NOMO-1 treated with dmso at 0.1 percent for 144 hours (cell line): ENCODE measurements around the gene KIF1A.

Source experiments
- DNase-seq: peaks from one replicate; lab custom pipeline; 2025; ENCODE audit not compliant: unreplicated experiment; lab: John Stamatoyannopoulos, UW

KIF1A gene

DNA sequence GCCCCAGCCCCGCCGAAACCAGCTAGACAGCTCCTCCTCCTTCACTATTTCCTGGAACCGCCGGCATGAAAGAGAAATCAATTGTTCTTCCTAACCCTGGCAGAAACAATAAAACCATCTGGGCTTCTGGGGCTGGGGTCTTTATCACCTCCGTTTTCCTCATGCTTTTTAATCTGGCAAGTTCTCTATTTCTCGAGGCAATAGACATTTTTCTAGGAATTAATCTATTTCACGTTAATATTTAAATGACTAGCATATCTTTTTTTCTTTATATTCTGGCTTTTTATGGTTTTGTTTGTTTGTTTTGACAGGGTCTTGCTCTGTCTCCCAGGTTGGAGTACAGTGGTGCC is 1.4 kb upstream of the KIF1A start:
- DNase-seq: no peak

DNA sequence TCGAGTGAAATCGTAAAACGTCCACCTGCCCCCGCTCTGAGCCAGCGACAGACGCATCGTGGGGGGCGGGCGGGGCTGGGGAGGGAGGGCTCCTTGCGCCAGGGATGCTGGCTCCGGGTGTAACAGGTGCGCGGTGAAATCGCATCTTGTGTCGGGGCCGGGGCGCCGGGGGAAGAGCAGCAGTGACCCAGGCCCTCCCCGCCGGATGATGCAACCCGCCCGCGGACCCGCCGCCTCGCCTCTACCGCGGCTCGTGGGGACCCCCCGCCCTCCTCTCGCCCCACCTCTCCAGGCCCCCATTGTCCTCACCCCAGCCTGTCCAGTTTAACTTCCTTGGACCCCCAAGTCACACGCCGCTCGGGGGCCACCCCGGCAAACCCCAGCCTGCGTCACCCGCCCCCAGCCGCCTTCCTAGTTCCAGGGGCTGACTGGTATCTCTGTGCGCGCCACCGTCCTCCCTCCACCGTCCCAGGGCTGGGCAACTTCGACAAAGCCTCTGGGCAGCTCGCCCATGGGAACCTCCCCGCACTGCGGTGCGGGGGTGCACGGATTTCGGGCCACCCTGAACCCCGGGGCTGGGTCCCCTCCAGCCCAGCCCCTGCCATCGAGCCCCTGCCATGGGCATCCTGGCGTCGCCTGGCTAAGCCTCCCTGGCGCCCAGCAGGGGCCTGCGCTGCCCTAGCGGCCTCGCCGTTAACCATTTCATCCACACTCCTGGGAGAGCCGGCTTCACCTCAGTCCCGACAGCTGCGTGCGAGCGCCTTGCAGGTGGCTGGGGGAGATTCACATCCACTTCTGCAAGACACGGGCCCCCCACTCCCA is 799 bp upstream of the KIF1A start:
- no peak for DNase-seq

DNA sequence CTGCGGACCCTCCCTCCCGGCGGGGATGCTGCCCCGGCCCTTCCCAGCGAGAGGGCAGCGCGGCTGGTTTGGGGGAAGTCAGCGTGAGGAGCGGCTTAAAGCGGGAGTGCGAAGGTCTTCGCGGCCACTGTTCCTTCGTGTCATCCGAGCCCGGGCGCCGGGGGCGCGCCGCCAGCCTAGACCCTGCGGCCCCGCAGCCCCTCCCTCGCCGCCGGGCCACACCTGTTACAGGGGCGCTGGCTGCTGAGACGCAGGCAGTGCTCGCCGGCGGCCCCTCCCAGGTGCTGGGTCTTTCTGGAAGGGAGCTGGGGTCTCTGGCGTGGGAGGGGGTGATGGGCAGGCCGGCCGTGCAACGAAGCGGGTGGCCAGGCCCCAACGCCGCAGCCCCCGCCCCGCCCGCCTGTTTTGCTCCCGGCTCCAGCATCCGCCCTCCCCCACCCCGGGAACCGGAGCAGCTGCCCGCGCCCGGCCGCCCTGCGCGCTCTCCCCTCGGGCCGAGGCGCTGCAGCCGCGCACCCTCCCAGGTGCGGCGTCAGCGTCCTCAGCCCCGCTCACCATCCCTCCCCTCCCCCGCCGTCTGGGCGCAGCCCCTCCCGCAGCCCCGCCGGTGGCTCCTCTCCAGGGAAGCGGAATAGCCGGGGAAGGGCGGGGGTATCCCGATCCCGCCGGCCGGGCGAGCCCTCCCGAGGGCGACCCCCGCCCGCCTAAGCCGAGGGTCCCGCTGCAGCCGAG is 727 bp downstream of the KIF1A start:
- DNase-seq: no peak

DNA sequence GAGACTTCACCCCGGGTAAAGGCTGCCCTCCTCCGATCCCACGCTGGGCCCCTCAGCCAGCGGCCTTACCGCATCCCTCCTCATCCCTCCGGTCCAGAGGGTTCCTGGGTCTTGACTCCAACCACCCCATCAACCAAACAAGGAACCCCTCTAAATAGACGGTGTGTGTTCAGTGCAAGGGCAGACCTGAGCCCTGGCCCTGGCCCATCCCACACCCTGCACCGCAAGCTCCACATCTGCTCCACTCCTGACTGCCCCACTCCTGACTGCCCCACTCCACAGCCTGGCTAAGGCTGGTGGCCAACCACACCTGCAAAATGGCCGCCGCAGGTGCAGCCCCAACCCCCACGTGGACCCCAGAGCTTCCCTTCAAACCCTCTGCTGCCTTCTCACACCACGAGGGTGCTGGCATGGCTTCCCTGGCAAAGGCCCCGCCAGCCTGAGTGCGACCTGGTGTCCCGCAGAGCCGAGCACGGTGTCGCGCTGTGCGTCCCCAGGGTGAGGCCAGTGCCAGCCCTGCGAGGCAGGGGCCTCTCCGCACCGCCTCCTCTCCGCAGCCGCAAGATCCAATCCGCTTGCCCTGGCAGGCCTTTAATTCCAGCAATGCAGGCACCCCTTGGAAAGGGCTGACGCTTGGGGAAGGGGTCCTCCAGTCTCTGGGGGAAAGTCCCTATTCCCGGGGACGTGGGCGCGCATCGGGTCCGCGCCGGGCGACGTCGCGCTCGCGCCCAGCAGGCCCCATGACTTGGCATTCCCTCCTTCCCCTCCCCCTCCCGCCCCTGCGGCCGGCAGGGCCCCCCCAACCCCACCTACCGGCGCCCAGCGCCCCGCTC is 1.5 kb downstream of the KIF1A start:
- DNase-seq: no peak

DNA sequence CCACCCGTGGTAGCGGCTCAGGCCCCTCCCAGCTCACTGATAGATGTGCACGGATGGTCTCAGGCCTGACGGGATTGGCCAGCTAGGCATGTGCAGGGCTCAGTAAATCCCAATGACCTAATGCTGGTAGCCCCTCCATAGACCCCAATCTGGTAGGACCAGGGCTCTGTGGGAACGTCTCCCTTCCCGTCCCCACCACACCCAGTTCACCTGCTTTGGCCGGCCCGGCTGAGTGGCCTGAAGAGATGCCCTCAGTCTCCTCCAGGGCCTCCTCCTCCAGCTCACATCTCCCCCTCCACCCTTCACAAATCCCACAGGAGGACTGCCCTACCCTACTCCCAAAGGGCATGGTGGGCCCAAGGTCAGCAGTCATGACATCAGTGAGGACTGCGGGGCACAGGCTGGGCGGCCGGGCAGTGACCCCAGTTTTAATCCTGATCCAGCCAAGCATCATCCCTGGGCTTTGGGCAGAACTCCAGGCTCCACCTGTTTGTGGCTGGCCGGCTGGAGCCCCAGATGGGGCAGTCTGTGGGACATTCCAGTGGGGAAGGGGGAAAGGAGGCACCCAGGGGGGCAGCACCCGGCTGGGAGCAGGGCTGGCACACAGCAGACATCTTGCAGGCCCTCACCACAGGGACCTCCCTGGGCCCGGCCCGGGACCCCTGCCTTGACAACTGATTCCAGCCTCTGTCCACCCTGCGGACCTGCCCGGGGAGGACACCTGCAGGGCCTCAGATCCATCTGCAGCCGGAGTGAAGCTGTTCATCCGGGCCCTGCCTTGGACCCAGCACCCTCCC is 2.3 kb downstream of the KIF1A start:
- no peak for DNase-seq

DNA sequence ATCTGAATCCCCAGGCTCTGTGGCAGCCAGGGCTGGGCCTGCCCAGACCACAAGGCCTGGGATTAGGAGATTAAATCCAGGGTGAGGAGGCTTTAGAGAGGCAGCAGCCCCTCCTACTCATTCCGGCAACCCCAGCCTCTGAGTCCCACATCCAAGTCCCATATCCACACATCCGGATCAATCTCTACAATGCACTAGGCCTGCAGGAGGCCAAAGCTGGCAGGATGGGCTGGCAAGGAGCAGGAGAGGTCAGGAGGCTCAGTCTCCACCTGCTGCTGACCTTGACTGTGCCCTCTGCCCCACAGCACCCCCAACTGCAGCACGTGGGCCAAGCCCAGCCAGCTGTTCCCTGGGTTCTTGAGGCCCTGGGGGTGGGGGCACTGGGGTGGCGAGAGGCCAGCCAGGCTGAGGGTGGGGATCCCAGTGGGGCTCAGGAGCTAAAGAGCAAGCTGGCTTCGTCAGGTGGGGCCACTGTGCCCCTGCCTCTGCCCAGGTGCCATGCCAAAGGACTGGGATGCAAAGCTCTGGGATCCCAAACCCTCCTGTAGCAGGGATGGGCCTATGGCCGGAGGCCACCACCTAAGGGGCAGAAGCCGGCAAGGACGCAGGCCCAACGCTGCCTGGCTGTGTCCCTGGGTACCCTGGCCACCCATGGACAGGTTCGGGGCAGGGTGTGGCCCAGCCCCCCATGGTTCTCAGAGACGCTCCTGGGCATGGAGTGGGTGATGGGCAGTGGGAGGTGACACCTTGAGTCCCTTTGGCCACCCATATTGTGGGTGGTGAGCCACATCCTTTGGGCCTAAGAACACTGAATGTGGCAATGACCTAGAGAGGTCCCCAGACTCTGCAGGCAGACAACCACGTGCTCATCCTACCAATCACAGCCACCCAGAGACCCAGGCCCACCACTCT is 3.2 kb downstream of the KIF1A start:
- DNase-seq: no peak

DNA sequence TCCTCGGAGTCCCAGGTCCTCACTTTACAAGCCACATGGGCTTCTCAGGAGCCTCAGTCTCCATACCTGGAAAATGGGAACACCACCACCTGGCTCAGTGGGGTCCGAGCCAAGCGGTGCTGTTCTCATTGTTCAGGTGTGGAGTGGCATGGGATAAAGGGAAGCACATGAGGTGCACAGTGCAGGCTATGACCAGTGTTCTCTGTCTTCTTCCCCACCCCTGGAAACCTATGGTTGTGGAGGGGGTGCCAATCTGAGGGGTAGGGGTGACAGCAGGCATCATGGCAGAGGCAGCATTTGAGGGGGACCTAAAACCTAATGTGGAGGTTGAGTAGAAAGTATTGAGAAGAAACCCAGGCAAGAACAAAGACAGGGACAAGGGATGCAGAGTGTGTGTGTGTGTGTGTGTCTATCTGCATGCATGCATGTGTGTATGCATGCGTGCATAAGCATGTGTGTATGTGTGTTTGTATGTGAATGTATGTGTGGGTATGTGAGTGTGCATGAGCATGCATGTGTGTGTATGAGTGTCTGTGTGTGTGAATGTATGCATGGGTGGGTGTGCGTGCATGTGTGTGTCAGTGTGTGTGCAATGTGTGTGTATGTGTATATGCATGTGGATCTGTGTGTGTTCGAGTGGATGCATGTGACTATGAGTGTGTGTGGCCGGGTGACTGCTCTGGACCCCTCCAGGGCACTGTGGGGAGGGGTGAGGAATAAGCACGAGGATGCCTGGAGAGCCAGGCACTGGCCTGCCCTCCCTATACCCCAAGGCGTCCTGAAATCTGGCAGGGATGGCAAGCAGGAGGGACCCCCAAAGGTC is 4.0 kb downstream of the KIF1A start:
- DNase-seq: no peak

DNA sequence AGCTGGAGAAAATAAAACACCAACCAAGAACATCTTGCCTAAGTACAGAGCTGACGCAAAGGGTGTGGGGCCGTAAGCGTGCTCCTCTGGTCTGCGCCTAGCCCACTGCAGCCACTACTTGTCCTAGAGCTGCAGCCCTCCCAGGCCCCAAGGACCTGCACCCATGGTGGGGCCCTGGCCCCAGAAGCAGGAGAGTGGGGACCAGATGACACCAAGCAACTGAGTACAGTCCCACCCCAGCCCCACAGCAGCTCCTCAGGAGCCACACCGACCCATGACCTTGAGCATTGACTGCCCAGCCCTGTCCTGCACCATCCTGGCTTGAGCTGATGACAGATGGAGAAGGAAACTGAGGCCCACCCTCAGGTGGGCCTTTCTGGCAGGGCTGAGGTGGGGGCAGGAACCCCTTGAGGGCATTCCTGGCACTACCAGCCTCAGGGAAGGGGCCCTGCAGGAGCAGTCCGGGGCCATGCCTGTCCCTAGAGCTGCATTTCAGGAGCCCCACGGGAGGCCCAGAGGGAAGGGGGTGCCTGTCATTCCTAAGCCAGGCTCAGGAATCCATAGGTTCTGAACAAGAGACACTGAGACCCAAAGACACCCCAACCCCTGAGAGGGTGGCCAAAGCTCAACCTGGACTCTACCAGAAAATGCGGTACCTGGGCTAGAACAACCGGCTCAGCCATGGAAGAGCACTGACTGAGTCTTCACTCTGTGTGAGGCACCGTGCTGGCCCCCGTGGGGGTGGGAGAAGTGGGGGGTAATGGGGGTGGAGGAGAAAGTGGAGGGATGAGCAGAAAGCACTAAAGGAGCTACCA is 4.9 kb downstream of the KIF1A start:
- no peak for DNase-seq

DNA sequence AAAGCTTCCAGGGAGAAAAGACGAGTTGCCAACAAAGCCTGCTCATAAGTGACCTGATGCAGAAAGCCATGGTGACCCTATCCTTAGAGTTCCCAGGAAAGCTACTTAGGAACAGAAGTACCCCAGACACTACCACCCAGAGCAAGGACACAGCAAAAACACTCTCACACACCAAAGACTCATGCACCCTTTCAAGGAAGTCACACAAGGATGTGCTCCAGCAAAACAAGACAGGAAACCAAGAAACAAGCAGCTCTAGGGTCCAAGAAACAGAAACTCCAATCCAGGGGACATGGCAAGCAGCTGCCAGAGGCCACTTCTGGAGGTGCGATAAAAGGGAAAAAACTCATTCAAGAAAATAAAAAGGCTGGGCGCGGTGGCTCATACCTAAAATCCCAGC is 5.7 kb downstream of the KIF1A start:
- no peak for DNase-seq

DNA sequence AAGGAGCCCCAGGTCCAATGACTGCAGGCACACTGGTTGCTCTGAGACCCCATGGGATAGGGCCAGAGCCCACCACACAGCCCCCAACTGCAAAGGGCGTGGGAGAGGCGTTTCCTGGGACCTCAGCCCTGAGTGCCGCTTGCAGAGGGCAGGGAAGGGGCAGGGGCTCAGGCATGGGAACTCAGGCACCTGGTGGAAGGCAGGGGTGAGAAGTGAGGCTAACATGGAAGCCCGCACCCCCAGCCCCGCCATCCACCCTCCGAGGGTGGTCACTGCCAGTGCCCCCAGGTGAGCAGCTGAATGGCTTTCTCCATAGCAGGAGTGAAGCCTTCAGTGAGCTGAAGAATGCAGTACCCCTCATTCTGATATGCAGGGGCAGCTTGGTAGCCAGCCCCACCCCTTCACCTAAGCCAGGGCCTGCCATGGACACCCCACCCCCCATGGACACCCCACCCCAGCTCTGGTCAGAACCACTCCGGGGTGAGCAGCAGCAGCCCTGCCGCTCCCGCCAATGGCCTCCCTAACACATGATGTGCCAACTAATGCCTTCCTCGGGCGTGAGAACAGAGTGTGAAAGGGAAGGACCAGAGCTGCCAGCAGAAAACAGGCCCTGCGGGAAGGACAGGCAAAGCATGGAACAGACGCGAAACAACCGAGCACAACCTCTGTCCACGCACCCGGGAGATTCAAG is 6.6 kb downstream of the KIF1A start:
- DNase-seq: no peak

DNA sequence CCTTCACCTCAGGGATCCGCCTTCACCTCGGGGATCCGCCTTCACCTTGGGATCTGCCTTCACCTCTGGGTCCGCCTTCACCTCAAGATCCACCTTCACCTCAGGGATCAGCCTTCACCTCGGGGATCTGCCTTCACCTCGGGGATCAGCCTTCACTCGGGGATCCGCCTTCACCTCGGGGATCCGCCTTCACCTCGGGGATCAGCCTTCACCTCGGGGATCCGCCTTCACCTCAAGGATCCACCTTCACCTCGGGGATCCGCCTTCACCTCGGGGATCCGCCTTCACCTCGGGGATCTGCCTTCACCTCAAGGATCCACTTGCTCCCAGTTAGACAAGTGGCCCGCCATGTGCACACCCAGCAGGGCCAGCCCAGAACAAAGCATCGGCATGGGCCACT is 7.3 kb downstream of the KIF1A start:
- no peak for DNase-seq

DNA sequence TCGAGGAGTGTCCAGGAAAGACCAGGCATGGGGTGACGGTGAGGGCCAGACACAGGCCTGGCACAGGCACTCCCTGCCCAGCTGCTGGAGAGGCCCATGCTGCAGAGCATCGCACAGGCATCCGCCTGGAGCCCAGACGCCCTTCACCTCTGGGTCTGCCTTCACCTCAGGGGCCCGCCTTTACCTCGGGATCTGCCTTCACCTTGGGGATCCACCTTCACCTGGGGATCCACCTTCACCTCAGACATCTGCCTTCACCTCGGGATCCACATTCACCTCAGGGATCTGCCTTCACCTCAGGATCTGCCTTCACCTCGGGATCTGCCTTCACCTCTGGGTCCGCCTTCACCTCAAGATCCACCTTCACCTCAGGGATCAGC is 7.7 kb downstream of the KIF1A start:
- DNase-seq: no peak

DNA sequence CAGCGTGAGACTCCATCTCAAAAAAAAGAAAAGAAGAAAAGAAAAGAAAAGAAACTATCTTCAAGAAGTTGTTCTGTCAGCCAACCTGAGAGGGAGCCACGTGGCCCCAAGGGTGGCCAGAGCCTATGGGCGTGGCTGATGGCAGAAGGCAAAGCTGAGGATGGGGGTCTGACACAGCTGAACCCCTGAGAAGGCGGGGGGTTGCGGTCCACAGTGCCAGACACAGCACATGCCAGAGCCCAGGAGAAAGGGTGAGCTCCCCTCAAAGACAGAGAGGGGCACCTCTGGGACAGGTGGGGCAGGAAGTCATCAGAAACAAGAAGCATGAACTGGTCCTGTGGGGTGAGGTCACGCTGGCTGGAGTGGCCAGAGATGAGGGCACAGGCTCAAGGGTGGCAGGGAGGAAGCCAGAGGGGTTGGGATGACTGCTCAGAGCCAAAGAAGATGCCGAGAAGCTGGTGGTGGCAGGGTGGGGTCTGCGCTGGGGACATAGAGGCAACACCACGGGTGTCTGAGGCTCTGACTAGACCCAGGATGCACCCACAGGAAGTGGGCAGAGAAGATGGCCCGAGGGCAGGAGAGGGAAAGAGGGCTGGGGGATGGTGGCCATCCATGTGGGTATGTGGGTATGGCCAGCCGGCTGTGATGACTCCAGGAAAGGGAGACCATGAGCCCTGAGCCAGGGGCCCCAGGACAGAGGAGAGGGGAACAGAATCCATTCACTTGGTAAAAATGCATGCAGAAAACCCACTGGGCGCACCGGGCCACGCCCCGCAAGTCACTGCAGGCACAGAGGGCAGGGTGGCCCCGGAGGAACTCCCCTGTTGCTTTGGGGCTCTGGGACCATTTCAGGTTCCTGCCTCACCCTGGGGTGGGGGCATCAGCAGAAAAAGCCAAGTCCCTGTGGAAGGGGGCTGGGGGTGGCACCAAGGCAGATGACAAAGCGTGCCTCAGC is 8.4 kb downstream of the KIF1A start:
- DNase-seq: no peak

DNA sequence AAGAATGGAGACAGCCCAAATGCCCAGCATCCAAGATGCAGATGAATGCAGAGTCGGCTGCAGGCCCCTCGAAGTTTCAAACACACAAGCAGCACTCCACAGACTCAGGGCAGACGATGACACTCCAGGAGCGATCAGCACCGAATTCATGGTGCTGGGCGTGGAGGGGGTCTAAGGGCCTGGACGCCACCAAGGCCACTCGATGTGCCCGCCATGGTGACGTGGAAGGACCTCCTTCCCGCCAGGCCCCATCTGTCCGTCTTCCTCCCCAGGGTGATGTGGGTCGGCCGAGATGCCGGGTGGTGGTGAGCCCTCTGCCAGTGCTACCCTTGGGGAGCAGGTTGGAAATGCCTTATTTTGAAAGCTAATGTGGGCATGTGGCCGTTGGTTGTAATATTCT is 9.4 kb downstream of the KIF1A start:
- no peak for DNase-seq

DNA sequence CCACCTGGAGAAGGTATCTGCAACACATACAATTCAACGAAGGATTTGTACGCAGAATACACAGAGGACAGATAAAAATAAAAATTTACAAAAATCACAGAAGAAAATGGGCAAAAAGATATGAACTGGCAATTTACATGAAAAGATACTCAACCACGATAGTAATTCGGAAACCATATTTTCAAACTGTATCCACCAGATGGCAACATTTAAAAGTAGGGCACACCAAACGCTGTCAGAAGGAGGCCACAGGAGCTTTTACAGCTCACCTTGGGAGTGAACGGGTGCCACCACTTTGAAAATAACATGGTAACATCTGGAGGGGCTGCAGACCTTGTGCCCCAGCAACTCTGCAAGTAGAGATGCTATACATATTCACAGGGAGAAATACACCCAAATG is 9.8 kb downstream of the KIF1A start:
- DNase-seq: no peak

DNA sequence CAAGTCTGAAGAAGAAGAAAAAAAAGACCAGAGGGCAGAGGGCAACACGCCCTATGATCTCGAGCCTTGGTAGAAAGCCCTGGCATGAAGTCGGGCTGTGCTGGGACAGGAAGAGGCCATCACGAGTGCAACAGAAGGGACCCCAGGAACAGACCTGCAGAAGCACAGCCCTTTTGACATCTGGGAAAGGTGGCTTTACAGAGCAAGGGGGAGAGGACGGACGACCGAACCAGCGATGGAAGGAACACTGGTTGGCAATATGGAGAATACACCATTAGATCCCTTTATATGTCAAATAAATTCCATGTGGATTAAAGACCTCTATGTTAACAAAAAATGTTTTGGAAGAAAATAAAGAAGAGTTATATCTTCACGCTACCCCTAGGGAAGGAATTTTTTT is 10.7 kb downstream of the KIF1A start:
- DNase-seq: no peak

DNA sequence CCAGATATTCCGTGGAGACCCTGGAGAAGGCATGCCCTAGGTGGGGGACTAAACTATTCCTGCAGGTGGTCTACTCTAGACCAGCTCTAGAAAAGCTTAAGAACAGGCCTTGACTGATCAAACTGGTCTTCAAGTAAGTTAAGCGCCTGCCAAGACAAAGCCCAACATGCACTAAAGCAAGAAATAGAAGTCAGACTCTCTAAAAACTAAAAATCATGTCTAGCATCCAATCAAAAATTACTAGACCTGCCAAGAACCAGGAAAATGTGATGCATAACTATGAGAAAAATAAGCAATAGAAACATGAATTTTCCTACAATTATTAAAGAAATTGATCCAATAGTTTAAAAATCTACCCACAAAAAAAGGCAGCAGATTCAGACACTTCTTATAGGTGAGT is 13.6 kb downstream of the KIF1A start:
- no peak for DNase-seq
